Measurements from ENCODE around the gene KCNC4.

- no peak for TF ChIP-seq CTCF (IDR thresholded peaks at IDR 0.05)
- TF ChIP-seq POLR2A (IDR thresholded peaks at IDR 0.05) = no peak
These were observed 46.5 kb upstream of the KCNC4 start for GRCh38 chr1:110163591-110163990.
